GM21619 (cell line): ENCODE measurements around the gene SLC35F1.
"Not testable (repeated sequence)": the region's sequence is repeated elsewhere in the genome, so short reads cannot be mapped to it uniquely, and the experiment has no call there.

ENCODE experiments used
- ATAC-seq: cut with Tn5 transposase; IDR thresholded peaks from one replicate; pipeline ENCODE4 v1.9.1; 2021; ENCODE audit not compliant: unreplicated experiment

SLC35F1 gene

GRCh38 chr6:117906958-117907600 lies at the start of gene SLC35F1:
TSS of gene SLC35F1 (plus strand) at chr6:117907264.
- ATAC-seq = peak; percentile 54

GRCh38 chr6:117858601-117859000 lies 48.5 kb upstream of the SLC35F1 start:
- ATAC-seq = not testable (repeated sequence)

- no peak for ATAC-seq
Measured at GRCh38 chr6:117861545-117861944, 45.5 kb upstream of the SLC35F1 start.

GRCh38 chr6:117866561-117866960 lies 40.5 kb upstream of the SLC35F1 start:
- no peak for ATAC-seq

GRCh38 chr6:117870486-117871242 lies 36.4 kb upstream of the SLC35F1 start:
- ATAC-seq = peak; percentile 97

GRCh38 chr6:117880824-117881223 lies 26.2 kb upstream of the SLC35F1 start:
- no peak for ATAC-seq

- ATAC-seq = no peak
Measured at GRCh38 chr6:117890172-117890571, 16.9 kb upstream of the SLC35F1 start.

GRCh38 chr6:117906507-117906957 lies 532 bp upstream of the SLC35F1 start:
- ATAC-seq = peak; percentile 54

GRCh38 chr6:117907601-117908245 lies 659 bp downstream of the SLC35F1 start:
- ATAC-seq = peak; percentile 7

GRCh38 chr6:117908246-117909068 lies 1.4 kb downstream of the SLC35F1 start:
- ATAC-seq = no peak

- no peak for ATAC-seq
Measured at GRCh38 chr6:117909638-117910037, 2.6 kb downstream of the SLC35F1 start.

GRCh38 chr6:117910549-117910948 lies 3.5 kb downstream of the SLC35F1 start:
- ATAC-seq = no peak

GRCh38 chr6:117911150-117911549 lies 4.1 kb downstream of the SLC35F1 start:
- no peak for ATAC-seq

- ATAC-seq = no peak
Measured at GRCh38 chr6:117911660-117912059, 4.6 kb downstream of the SLC35F1 start.

GRCh38 chr6:117915846-117916245 lies 8.8 kb downstream of the SLC35F1 start:
- ATAC-seq = no peak

- ATAC-seq = no peak
Measured at GRCh38 chr6:117916483-117916882, 9.4 kb downstream of the SLC35F1 start.

- ATAC-seq = no peak
Measured at GRCh38 chr6:117917176-117917575, 10.1 kb downstream of the SLC35F1 start.

- no peak for ATAC-seq
Measured at GRCh38 chr6:117918454-117918853, 11.4 kb downstream of the SLC35F1 start.

- no peak for ATAC-seq
Measured at GRCh38 chr6:117919275-117919674, 12.2 kb downstream of the SLC35F1 start.

- no peak for ATAC-seq
Measured at GRCh38 chr6:117919775-117920729, 13.0 kb downstream of the SLC35F1 start.
